DND-41 (cell line): ENCODE measurements around the gene KCMF1.

ENCODE experiments used
- CTCF ChIP-seq: IDR thresholded peaks from 2 replicates; pipeline ENCODE4 v1.5.1; 2012; ENCODE audit warnings: borderline replicate concordance, low read length, moderate library complexity, mild to moderate bottlenecking; ENCODE audit not compliant: poor library complexity, severe bottlenecking; ENCODE audit errors: extremely low read depth
- EZH2 ChIP-seq: IDR thresholded peaks from 3 replicates; pipeline ENCODE4 v1.6.1; 2012; ENCODE audit warnings: borderline replicate concordance, low read depth, mild to moderate bottlenecking, moderate library complexity, low read length, inconsistent platforms; ENCODE audit not compliant: severe bottlenecking

- TF ChIP-seq CTCF (no peak), EZH2 (no peak)
These were observed 31.4 kb upstream of the KCMF1 start for GRCh38 chr2:84939426-84940087.
